Measurements from ENCODE around the gene RERE.

The RERE gene

DNA sequence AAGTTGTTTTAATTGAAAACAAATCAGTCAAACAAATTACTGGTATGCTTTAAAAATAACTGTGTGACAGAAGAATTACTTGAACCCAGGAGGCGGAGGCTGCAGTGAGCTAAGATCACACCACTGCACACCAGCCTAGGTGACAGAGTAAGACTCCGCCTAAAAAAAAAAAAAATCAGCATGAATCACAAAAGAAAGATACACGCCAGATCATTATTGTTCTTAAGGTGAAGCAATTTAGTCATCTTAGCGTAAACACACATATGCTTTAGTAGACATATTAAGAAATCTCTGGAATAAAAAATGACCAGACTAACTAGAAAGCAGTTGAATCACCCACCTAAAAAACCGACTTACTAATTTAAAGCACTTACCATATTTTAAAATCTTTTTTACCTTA is 20.2 kb downstream of the RERE start:
- no peak for DNase-seq (ENCODE audit: extremely low spot score)
- TF ChIP-seq ELF4 (IDR thresholded peaks at IDR 0.05) (no peak), BHLHE40 (IDR thresholded peaks at IDR 0.05; ENCODE audit: borderline replicate concordance) (no peak), NFRKB (IDR thresholded peaks at IDR 0.05) (no peak), TARDBP (IDR thresholded peaks at IDR 0.05) (no peak), FOXA1 (IDR thresholded peaks at IDR 0.05) (no peak), SP1 (IDR thresholded peaks at IDR 0.05) (no peak), FOXM1 (IDR thresholded peaks at IDR 0.05; ENCODE audit: borderline replicate concordance) (no peak), SUZ12 (IDR thresholded peaks at IDR 0.05) (no peak), LEF1 (IDR thresholded peaks at IDR 0.05; ENCODE audit: borderline replicate concordance) (no peak), FOXK2 (IDR thresholded peaks at IDR 0.05) (no peak), CTBP1 (IDR thresholded peaks at IDR 0.05; ENCODE audit: borderline replicate concordance) (no peak), HDGF (IDR thresholded peaks at IDR 0.05; ENCODE audit: borderline replicate concordance) (no peak), L3MBTL2 (conservative IDR thresholded peaks at IDR 0.05) (no peak), ARNT (IDR thresholded peaks at IDR 0.05) (no peak), PKNOX1 (IDR thresholded peaks at IDR 0.05) (no peak), ZNF384 (IDR thresholded peaks at IDR 0.05) (no peak)
- ChIA-PET POLR2A (no interaction called here), CTCF (no interaction called here)

DNA sequence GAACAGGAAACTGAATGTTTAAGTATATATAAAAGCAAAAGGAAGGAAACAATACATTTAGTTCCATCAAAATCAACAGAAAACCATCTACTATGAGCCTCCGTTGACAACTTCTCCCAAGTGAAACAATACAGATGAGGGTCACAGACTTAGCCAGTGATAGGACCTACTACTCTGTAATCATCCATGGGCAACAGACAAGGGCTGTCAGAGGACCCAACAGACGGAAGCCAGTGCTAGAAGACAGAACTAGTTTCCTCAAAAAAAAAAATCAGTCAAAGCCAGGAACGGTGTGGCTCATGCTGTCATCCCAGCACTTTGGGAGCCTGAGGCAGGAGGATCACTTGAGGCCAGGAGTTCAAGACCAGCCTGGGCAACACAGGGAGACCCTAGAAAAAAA is 20.6 kb downstream of the RERE start:
- ChIA-PET CTCF (no interaction called here), POLR2A (no interaction called here)
- TF ChIP-seq ZNF384 (IDR thresholded peaks at IDR 0.05) (no peak), PKNOX1 (IDR thresholded peaks at IDR 0.05) (no peak), FOXA1 (IDR thresholded peaks at IDR 0.05) (no peak), TARDBP (IDR thresholded peaks at IDR 0.05) (no peak), HDGF (IDR thresholded peaks at IDR 0.05; ENCODE audit: borderline replicate concordance) (no peak), ELF4 (IDR thresholded peaks at IDR 0.05) (no peak), FOXM1 (IDR thresholded peaks at IDR 0.05; ENCODE audit: borderline replicate concordance) (no peak), SP1 (IDR thresholded peaks at IDR 0.05) (no peak), L3MBTL2 (conservative IDR thresholded peaks at IDR 0.05) (no peak)
- no peak for DNase-seq (ENCODE audit: extremely low spot score)

- TF ChIP-seq FOXK2 (IDR thresholded peaks at IDR 0.05) (no peak), CTBP1 (IDR thresholded peaks at IDR 0.05; ENCODE audit: borderline replicate concordance) (no peak), NFRKB (IDR thresholded peaks at IDR 0.05) (no peak), LEF1 (IDR thresholded peaks at IDR 0.05; ENCODE audit: borderline replicate concordance) (no peak), SP1 (IDR thresholded peaks at IDR 0.05) (no peak), ELF4 (IDR thresholded peaks at IDR 0.05) (no peak), ZNF384 (IDR thresholded peaks at IDR 0.05) (no peak), PKNOX1 (IDR thresholded peaks at IDR 0.05) (no peak), HDGF (IDR thresholded peaks at IDR 0.05; ENCODE audit: borderline replicate concordance) (no peak), ARNT (IDR thresholded peaks at IDR 0.05) (no peak), SUZ12 (IDR thresholded peaks at IDR 0.05) (no peak), BHLHE40 (IDR thresholded peaks at IDR 0.05; ENCODE audit: borderline replicate concordance) (no peak)
- CTCF ChIA-PET, result no interaction called here
- no peak for DNase-seq (ENCODE audit: extremely low spot score)
- POLR2A ChIA-PET, result no interaction called here
Measured at GRCh38 chr1:8794605-8795004, 22.8 kb downstream of the RERE start.

DNA sequence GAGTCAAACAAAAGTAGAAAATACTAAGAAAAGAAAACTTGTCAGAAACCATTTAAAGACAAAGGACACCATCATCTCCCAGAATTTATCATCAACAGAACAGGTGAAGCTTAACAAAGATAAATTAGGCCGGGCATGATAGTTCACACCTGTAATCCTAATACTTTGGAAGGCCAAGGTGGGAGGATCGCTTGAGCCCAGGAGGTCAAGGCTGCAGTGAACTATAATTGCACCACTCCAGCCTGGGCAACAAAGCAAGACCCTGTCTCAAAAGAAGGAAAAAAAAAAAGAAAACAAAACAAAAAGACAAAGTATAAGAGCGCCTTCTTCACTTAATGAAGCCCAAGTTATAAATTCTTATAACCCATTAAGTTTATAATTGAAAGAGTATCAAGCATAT is 25.6 kb downstream of the RERE start:
- POLR2A ChIA-PET, result interaction anchor here (1.2 kb wide), 1 partner anchor 87 kb away, joined by 3 read pairs; the partner anchor contains the start of gene ENO1
- no peak for TF ChIP-seq FOXK2 (IDR thresholded peaks at IDR 0.05)
- no peak for TF ChIP-seq NFRKB (IDR thresholded peaks at IDR 0.05)
- TF ChIP-seq FOXM1 (IDR thresholded peaks at IDR 0.05; ENCODE audit: borderline replicate concordance), result no peak
- no peak for TF ChIP-seq L3MBTL2 (conservative IDR thresholded peaks at IDR 0.05)
- TF ChIP-seq CTBP1 (IDR thresholded peaks at IDR 0.05; ENCODE audit: borderline replicate concordance), result no peak
- no peak for TF ChIP-seq ARNT (IDR thresholded peaks at IDR 0.05)
- TF ChIP-seq BHLHE40 (IDR thresholded peaks at IDR 0.05; ENCODE audit: borderline replicate concordance), result no peak
- no peak for TF ChIP-seq ELF4 (IDR thresholded peaks at IDR 0.05)
- TF ChIP-seq PKNOX1 (IDR thresholded peaks at IDR 0.05), result no peak
- no peak for TF ChIP-seq FOXA1 (IDR thresholded peaks at IDR 0.05)
- TF ChIP-seq SUZ12 (IDR thresholded peaks at IDR 0.05), result no peak
- no peak for TF ChIP-seq TARDBP (IDR thresholded peaks at IDR 0.05)
- TF ChIP-seq ZNF384 (IDR thresholded peaks at IDR 0.05), result no peak
- TF ChIP-seq SP1 (IDR thresholded peaks at IDR 0.05), result no peak
- no peak for TF ChIP-seq LEF1 (IDR thresholded peaks at IDR 0.05; ENCODE audit: borderline replicate concordance)
- CTCF ChIA-PET, result interaction anchor here (0.6 kb wide), 1 partner anchor 25 kb away, joined by 3 read pairs; no protein-coding TSS in a partner anchor
- DNase-seq (ENCODE audit: extremely low spot score), result no peak

DNA sequence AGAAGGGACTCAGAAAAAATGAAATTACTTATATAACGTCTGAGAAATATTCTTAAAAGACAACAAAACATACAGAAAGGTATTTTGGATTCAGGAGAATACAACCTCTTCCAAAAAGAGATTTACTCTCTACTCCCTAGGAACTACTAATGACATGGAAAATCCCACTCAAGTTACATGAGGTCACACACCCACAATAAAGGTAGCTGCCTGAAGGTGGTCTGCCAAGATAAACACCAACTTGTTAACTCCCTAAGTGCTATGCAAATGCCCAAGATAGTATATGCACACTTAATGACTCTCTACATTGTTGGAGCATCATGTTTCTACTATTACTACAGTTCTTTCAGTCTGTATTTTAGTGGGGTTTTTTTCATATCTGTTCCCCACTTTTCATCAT is 26.5 kb downstream of the RERE start:
- ChIA-PET POLR2A (no interaction called here), CTCF (no interaction called here)
- DNase-seq (ENCODE audit: extremely low spot score), result no peak
- TF ChIP-seq TARDBP (IDR thresholded peaks at IDR 0.05), result no peak
- TF ChIP-seq PKNOX1 (IDR thresholded peaks at IDR 0.05), result no peak
- no peak for TF ChIP-seq FOXK2 (IDR thresholded peaks at IDR 0.05)
